HEK293T (cell line): ENCODE measurements around the gene NANOS2.

Experiments
- CTCF ChIA-PET: fragments of 350-600 bp; formaldehyde crosslinking; extraction: SDS; loops from one replicate; lab custom pipeline; 2021; ENCODE audit warnings: antibody characterized with exemption, inconsistent platforms; lab: Yijun Ruan, JAX
- POLR2A ChIA-PET: fragments of 350-600 bp; formaldehyde crosslinking; extraction: SDS; loops from one replicate; lab custom pipeline; 2020; ENCODE audit warnings: antibody characterized with exemption, inconsistent platforms; lab: Yijun Ruan, JAX
- DNase-seq: peaks from one replicate; pipeline ENCODE4 v3.0.0; 2012; ENCODE audit warnings: mixed read lengths; ENCODE audit errors: extremely low spot score
- ARNT ChIP-seq: fragments of 450-650 bp; IDR thresholded peaks from 2 replicates; pipeline ENCODE4 v1.6.1; 2017; ENCODE audit warnings: mild to moderate bottlenecking
- BHLHE40 ChIP-seq: fragments of 450-650 bp; IDR thresholded peaks from 2 replicates; pipeline ENCODE4 v1.6.1; 2016; ENCODE audit warnings: mild to moderate bottlenecking, moderate library complexity, borderline replicate concordance
- CTBP1 ChIP-seq: fragments of 450-650 bp; IDR thresholded peaks from 2 replicates; pipeline ENCODE4 v1.6.1; 2016; ENCODE audit warnings: borderline replicate concordance
- ELF4 ChIP-seq: fragments of 450-650 bp; IDR thresholded peaks from 2 replicates; pipeline ENCODE4 v1.6.1; 2017; ENCODE audit warnings: antibody characterized with exemption
- FOXA1 ChIP-seq: fragments of 450-650 bp; IDR thresholded peaks from 2 replicates; pipeline ENCODE4 v1.6.1; 2016; ENCODE audit warnings: mild to moderate bottlenecking
- FOXK2 ChIP-seq: fragments of 450-650 bp; IDR thresholded peaks from 2 replicates; pipeline ENCODE4 v1.6.1; 2016; ENCODE audit warnings: mild to moderate bottlenecking
- FOXM1 ChIP-seq: fragments of 450-650 bp; IDR thresholded peaks from 2 replicates; pipeline ENCODE4 v1.6.1; 2017; ENCODE audit warnings: mild to moderate bottlenecking, borderline replicate concordance
- HDGF ChIP-seq: fragments of 450-650 bp; IDR thresholded peaks from 2 replicates; pipeline ENCODE4 v1.6.1; 2017; ENCODE audit warnings: antibody characterized with exemption, borderline replicate concordance
- L3MBTL2 ChIP-seq: fragments of 450-650 bp; conservative IDR thresholded peaks from 2 replicates; pipeline ENCODE4 v1.6.1; 2016; ENCODE audit warnings: mild to moderate bottlenecking
- LEF1 ChIP-seq: fragments of 450-650 bp; IDR thresholded peaks from 2 replicates; pipeline ENCODE4 v1.6.1; 2017; ENCODE audit warnings: mild to moderate bottlenecking, borderline replicate concordance
- NFRKB ChIP-seq: fragments of 450-650 bp; IDR thresholded peaks from 2 replicates; pipeline ENCODE4 v1.6.1; 2016; ENCODE audit warnings: mild to moderate bottlenecking, moderate library complexity
- PKNOX1 ChIP-seq: fragments of 450-650 bp; IDR thresholded peaks from 2 replicates; pipeline ENCODE4 v1.6.1; 2016
- SP1 ChIP-seq: fragments of 450-650 bp; IDR thresholded peaks from 2 replicates; pipeline ENCODE4 v1.6.1; 2017
- SUZ12 ChIP-seq: fragments of 450-650 bp; IDR thresholded peaks from 2 replicates; pipeline ENCODE4 v1.6.1; 2016; ENCODE audit warnings: mild to moderate bottlenecking
- TARDBP ChIP-seq: fragments of 450-650 bp; IDR thresholded peaks from 2 replicates; pipeline ENCODE4 v1.6.1; 2016
- ZNF384 ChIP-seq: fragments of 450-650 bp; IDR thresholded peaks from 2 replicates; pipeline ENCODE4 v1.6.1; 2016

The NANOS2 gene

GRCh38 chr19:45895519-45895972 is 19.0 kb downstream of the NANOS2 start:
- ChIA-PET CTCF (no interaction called here), POLR2A (no interaction called here)
- TF ChIP-seq L3MBTL2 (no peak), CTBP1 (no peak), LEF1 (no peak), SUZ12 (no peak), ELF4 (no peak), PKNOX1 (no peak), NFRKB (no peak), FOXM1 (no peak), SP1 (no peak)
- no peak for DNase-seq

DNA sequence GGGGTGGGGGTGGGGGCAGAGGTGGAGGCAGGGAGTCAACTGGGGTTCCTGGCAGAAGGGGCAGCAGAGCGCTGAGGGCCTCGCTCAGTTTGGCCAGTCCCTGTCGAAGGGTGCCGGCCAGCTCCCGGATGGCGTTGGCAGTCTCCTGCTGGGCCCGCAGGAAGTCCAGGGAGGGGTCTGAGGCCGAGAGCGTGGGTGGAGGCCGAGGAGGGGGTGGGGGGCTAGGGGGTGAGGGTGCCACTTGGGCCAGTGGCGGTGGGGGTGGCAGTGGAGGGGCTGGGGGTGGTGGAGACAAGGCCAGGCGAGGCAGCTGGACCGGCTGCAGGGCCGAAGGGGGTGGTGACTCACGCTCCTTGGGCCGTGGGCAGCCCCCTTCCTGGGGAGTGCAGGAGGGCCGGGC is 23.7 kb downstream of the NANOS2 start:
- DNase-seq = no peak
- CTCF ChIA-PET = no interaction called here
- TF ChIP-seq BHLHE40 = no peak
- no peak for TF ChIP-seq ZNF384
- TF ChIP-seq FOXA1 = no peak
- no peak for TF ChIP-seq SUZ12
- POLR2A ChIA-PET = interaction anchor here (3.1 kb wide), 1 partner anchor 12 kb away, joined by 19 read pairs; the partner anchor contains the start of gene MYPOP

DNA sequence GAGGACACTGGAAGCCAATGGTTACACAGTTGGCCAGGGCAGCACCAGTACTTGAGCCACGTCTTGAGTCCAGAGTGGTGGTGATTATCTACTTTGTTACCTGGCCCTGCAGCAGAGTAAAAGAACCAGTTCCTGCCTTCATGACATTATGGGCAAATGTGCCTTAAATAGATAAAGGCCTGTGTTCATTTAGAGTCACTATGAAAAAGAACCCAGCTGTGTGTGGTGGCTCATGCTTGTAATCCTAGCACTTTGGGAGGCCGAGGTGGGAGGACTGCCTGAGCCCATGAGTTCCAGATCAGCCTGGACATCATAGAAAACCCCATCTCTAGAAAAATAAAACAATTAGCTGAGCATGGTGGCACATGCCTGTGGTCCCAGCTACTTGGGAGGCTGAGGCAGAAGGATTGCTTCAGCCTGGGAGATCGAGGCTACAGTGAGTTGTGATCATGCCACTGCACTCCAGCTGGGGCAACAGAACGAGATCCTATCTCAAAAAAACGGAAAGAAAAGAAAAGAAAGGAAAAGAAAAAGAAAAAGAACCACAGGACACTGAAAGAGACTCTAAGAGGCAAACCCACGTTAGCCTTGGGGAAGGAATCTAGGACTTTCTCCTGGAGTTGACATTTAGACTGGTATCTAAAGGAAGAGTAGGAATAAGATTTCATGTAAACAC is 25.2 kb downstream of the NANOS2 start:
- POLR2A ChIA-PET = interaction anchor here (3.1 kb wide), 1 partner anchor 13 kb away, joined by 19 read pairs; the partner anchor contains the start of gene MYPOP

GRCh38 chr19:45887200-45887710 is 27.3 kb downstream of the NANOS2 start:
- no peak for DNase-seq
- CTCF ChIA-PET = interaction anchor here (1.4 kb wide), 1 partner anchor 16 kb away, joined by 3 read pairs; no protein-coding TSS in a partner anchor
- POLR2A ChIA-PET = interaction anchor here (1.4 to 3.0 kb wide), 2 partner anchors 15 to 118 kb away, joined by 5 to 34 read pairs; partner anchors contain the start of genes MYPOP and SIX5
- TF ChIP-seq FOXK2 (no peak), ELF4 (no peak), HDGF (no peak), TARDBP (no peak), CTBP1 (no peak), BHLHE40 (no peak), FOXA1 (no peak), LEF1 (no peak), ARNT (no peak), FOXM1 (no peak), SUZ12 (no peak), NFRKB (no peak)

More for the DNA sequence above, 25.2 kb downstream of the NANOS2 start:
- TF ChIP-seq HDGF = no peak
- CTCF ChIA-PET = no interaction called here
- no peak for DNase-seq

DNA sequence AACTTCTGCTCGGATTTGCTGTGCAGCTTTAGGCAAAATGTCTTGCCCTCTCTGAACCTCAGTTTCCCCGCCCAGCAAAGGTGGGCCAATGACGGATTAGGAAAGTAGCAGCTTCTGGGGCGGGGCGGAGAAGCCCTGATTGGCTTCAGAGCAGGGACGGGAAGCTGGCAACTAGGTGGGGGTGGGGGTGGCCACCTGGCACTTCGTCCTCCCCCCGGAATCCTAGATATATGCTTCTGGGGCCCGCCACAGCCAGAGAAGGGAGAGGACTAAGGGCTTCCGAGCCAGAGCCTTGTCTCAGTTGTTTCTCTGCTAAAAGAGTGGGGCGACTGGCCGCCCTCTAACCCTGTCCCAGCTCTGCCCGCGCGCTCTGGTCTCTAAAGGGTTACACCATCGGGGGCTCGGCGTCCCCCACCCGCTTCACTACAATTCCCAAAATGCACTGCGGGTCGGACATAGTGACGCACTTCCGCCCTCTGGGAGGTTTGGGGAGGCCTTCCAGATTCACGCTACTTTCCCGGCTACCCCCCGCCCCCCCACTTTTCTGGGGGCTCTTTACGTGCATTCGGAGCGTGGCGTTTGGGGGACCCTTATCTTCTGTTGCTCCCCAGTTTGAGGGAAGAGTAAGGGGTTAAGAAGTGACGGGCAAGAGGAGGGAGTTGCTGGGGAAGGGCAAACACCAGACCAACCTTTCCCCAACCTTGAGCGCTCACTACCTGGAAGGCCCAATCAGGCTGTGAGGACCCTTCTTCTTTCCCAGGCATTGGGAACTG is 28.0 kb downstream of the NANOS2 start:
- peak; percentile 87 for DNase-seq
- TF ChIP-seq L3MBTL2 (no peak), FOXM1 (peak; percentile 92)
- ChIA-PET CTCF (no interaction called here), POLR2A (interaction anchor here (0.6 to 3.0 kb wide), 7 partner anchors 16 to 117 kb away, joined by 3 to 34 read pairs (median 5); partner anchors contain the start of genes CCDC61, FOXA3, MYPOP and SIX5)

GRCh38 chr19:45885556-45886426 is 28.8 kb downstream of the NANOS2 start, which contains the start of gene IRF2BP1:
TSS of gene IRF2BP1 (minus strand) at chr19:45886141. CDS start at chr19:45885774, 367 bp downstream.
- ChIA-PET POLR2A (interaction anchor here (0.6 to 3.0 kb wide), 8 partner anchors 16 to 116 kb away, joined by 3 to 34 read pairs (median 4); partner anchors contain the start of genes CCDC61, FOXA3, MYPOP and SIX5), CTCF (interaction anchor here (1.1 kb wide), 1 partner anchor 22 kb away, joined by 3 read pairs; the partner anchor contains the start of gene FOXA3)

More at GRCh38 chr19:45885556-45886426, 28.8 kb downstream of the NANOS2 start, which contains the start of gene IRF2BP1:
- TF ChIP-seq L3MBTL2 (peak; percentile 40; the same call in 1 of the 2 replicates), CTBP1 (no peak), PKNOX1 (no peak), ELF4 (0 out of 2 replicates have a peak, but pooled peaks have one; percentile 9), FOXM1 (0 out of 2 replicates have a peak, but pooled peaks have one; percentile 58)
- DNase-seq = peak; percentile 83
